HEK293 (cell line): ENCODE results near the gene BLOC1S3.

Experiments
- CTCF ChIA-PET: fragments of 350-600 bp; formaldehyde crosslinking; extraction: SDS; loops from one replicate; lab custom pipeline; 2021; ENCODE audit warnings: antibody characterized with exemption; lab: Yijun Ruan, JAX
- POLR2A ChIA-PET: fragments of 300-600 bp; formaldehyde crosslinking; extraction: SDS; loops from one replicate; lab custom pipeline; 2020; ENCODE audit warnings: antibody characterized with exemption, inconsistent platforms; lab: Yijun Ruan, JAX
- H3K27ac ChIP-seq: fragments of 200-500 bp; sonication (Bioruptor generic); 2 replicates; pipeline ENCODE4 v1.5.1; 2014; ENCODE audit warnings: low read depth, low read length, control low read depth, inconsistent platforms; ENCODE audit errors: extremely low read depth
- H3K36me3 ChIP-seq, 2 experiments: fragments of 200-500 bp in 1 of 2; sonication (Bioruptor generic) in 1 of 2; 1 replicate in 1 of 2; 2 replicates in 1 of 2; pipeline ENCODE4 v1.5.1; 2014 to 2017; ENCODE audit warnings: inconsistent platforms in 2 of 2, low read length in 2 of 2; ENCODE audit not compliant: control insufficient read depth in 2 of 2, insufficient read depth in 1 of 2
- H3K4me1 ChIP-seq: fragments of 200-500 bp; sonication (Bioruptor generic); 2 replicates; pipeline ENCODE4 v1.5.1; 2014; ENCODE audit warnings: mild to moderate bottlenecking, low read length, inconsistent platforms; ENCODE audit not compliant: control insufficient read depth, insufficient read depth
- H3K4me3 ChIP-seq: 2 replicates; pipeline ENCODE4 v1.5.1; 2011; ENCODE audit warnings: low read depth, mild to moderate bottlenecking, control low read depth, low read length, moderate library complexity
- H3K9me3 ChIP-seq: fragments of 200-500 bp; sonication (Bioruptor generic); 2 replicates; pipeline ENCODE4 v1.5.1; 2014; ENCODE audit warnings: low read depth, low read length, inconsistent platforms; ENCODE audit not compliant: control insufficient read depth, insufficient read depth
- GLIS1 ChIP-seq: fragments of 450-650 bp; formaldehyde crosslinking; IDR thresholded peaks from 2 replicates; pipeline ENCODE4 v1.5.1; 2016; ENCODE audit warnings: missing biosample characterization, missing genetic modification characterization
- IKZF3 ChIP-seq: fragments of 450-650 bp; IDR thresholded peaks from 2 replicates; pipeline ENCODE4 v1.5.0; 2018; ENCODE audit warnings: missing biosample characterization, mild to moderate bottlenecking, missing genetic modification characterization, moderate library complexity
- KLF7 ChIP-seq: fragments of 450-650 bp; formaldehyde crosslinking; IDR thresholded peaks from 2 replicates; pipeline ENCODE4 v1.5.1; 2016; ENCODE audit warnings: missing biosample characterization, missing genetic modification characterization, borderline replicate concordance
- KLF9 ChIP-seq: fragments of 450-650 bp; formaldehyde crosslinking; IDR thresholded peaks from 2 replicates; pipeline ENCODE4 v1.5.1; 2016; ENCODE audit warnings: missing biosample characterization, missing genetic modification characterization, low read depth
- MYNN ChIP-seq: fragments of 450-650 bp; formaldehyde crosslinking; IDR thresholded peaks from 2 replicates; pipeline ENCODE4 v1.5.1; 2016; ENCODE audit warnings: missing biosample characterization, missing genetic modification characterization, borderline replicate concordance
- PATZ1 ChIP-seq: fragments of 450-650 bp; formaldehyde crosslinking; IDR thresholded peaks from 2 replicates; pipeline ENCODE4 v1.5.1; 2016; ENCODE audit warnings: missing biosample characterization, missing genetic modification characterization
- PRDM4 ChIP-seq: fragments of 450-650 bp; formaldehyde crosslinking; IDR thresholded peaks from 2 replicates; pipeline ENCODE4 v1.5.1; 2017; ENCODE audit warnings: missing biosample characterization, missing genetic modification characterization
- ZBTB26 ChIP-seq: fragments of 450-650 bp; formaldehyde crosslinking; optimal IDR thresholded peaks from 2 replicates; pipeline ENCODE3; 2016; ENCODE audit warnings: missing biosample characterization, mild to moderate bottlenecking, missing genetic modification characterization
- ZFHX2 ChIP-seq: fragments of 450-650 bp; formaldehyde crosslinking; conservative IDR thresholded peaks from 2 replicates; pipeline ENCODE4 v1.5.1; 2016; ENCODE audit warnings: missing biosample characterization, missing genetic modification characterization
- ZNF133 ChIP-seq: fragments of 450-650 bp; formaldehyde crosslinking; IDR thresholded peaks from 2 replicates; pipeline ENCODE4 v1.5.1; 2016; ENCODE audit warnings: missing biosample characterization, missing genetic modification characterization
- ZNF157 ChIP-seq: fragments of 450-650 bp; formaldehyde crosslinking; IDR thresholded peaks from 2 replicates; pipeline ENCODE4 v1.5.1; 2016; ENCODE audit warnings: missing biosample characterization, missing genetic modification characterization
- ZNF2 ChIP-seq: fragments of 450-650 bp; formaldehyde crosslinking; IDR thresholded peaks from 2 replicates; pipeline ENCODE4 v1.5.1; 2016; ENCODE audit warnings: missing biosample characterization, missing genetic modification characterization
- ZNF26 ChIP-seq: fragments of 450-650 bp; formaldehyde crosslinking; IDR thresholded peaks from 2 replicates; pipeline ENCODE4 v1.5.1; 2016; ENCODE audit warnings: missing biosample characterization, missing genetic modification characterization
- ZNF292 ChIP-seq: fragments of 450-650 bp; formaldehyde crosslinking; IDR thresholded peaks from 2 replicates; pipeline ENCODE4 v1.5.1; 2016; ENCODE audit warnings: low read depth, missing biosample characterization, missing genetic modification characterization, borderline replicate concordance
- ZNF341 ChIP-seq: fragments of 450-650 bp; formaldehyde crosslinking; IDR thresholded peaks from 2 replicates; pipeline ENCODE4; 2016; ENCODE audit warnings: low read depth, missing biosample characterization, missing genetic modification characterization
- ZNF391 ChIP-seq: fragments of 450-650 bp; formaldehyde crosslinking; IDR thresholded peaks from 2 replicates; pipeline ENCODE4 v1.5.1; 2016; ENCODE audit warnings: low read depth, missing biosample characterization, missing genetic modification characterization, borderline replicate concordance
- ZNF416 ChIP-seq: fragments of 450-650 bp; formaldehyde crosslinking; IDR thresholded peaks from 2 replicates; pipeline ENCODE4 v1.5.1; 2016; ENCODE audit warnings: missing biosample characterization, missing genetic modification characterization
- ZNF558 ChIP-seq: fragments of 450-650 bp; formaldehyde crosslinking; IDR thresholded peaks from 2 replicates; pipeline ENCODE4 v1.5.1; 2016; ENCODE audit warnings: missing biosample characterization, missing genetic modification characterization
- ZNF624 ChIP-seq: fragments of 450-650 bp; formaldehyde crosslinking; IDR thresholded peaks from 2 replicates; pipeline ENCODE4 v1.5.1; 2017; ENCODE audit warnings: missing biosample characterization, missing genetic modification characterization
- ZNF654 ChIP-seq: fragments of 450-650 bp; formaldehyde crosslinking; IDR thresholded peaks from 2 replicates; pipeline ENCODE4 v1.5.1; 2016; ENCODE audit warnings: low read depth, missing biosample characterization, missing genetic modification characterization
- ZNF658 ChIP-seq: fragments of 450-650 bp; formaldehyde crosslinking; IDR thresholded peaks from 2 replicates; pipeline ENCODE4; 2016; ENCODE audit warnings: missing biosample characterization, missing genetic modification characterization
- ZNF670 ChIP-seq: fragments of 450-650 bp; formaldehyde crosslinking; IDR thresholded peaks from 2 replicates; pipeline ENCODE4 v1.5.1; 2016; ENCODE audit warnings: missing biosample characterization, missing genetic modification characterization, low read depth
- ZNF837 ChIP-seq: fragments of 450-650 bp; formaldehyde crosslinking; IDR thresholded peaks from 2 replicates; pipeline ENCODE4 v1.5.1; 2016; ENCODE audit warnings: missing biosample characterization, missing genetic modification characterization
- ZXDB ChIP-seq: fragments of 450-650 bp; formaldehyde crosslinking; IDR thresholded peaks from 2 replicates; pipeline ENCODE4 v1.5.1; 2016; ENCODE audit warnings: missing biosample characterization, missing genetic modification characterization
- TF ChIP-seq, protein P1 (sequence below): fragments of 450-650 bp; formaldehyde crosslinking; IDR thresholded peaks from 2 replicates; pipeline ENCODE4 v1.5.1; 2016; ENCODE audit warnings: missing biosample characterization, missing genetic modification characterization

BLOC1S3 gene

GRCh38 chr19:45178262-45179071 is at the start of gene BLOC1S3:
BLOC1S3 (plus strand) TSS chr19:45178784; CDS start chr19:45179297, 513 bp downstream.
- CTCF ChIA-PET = interaction anchor here (0.6 to 2.8 kb wide), 14 partner anchors 9 to 307 kb away, joined by 3 to 16 read pairs (median 4); no protein-coding TSS in a partner anchor
- POLR2A ChIA-PET = interaction anchor here (0.5 to 4.2 kb wide), 22 partner anchors 10 to 1087 kb away, joined by 3 to 54 read pairs (median 4); partner anchors contain the start of genes CLASRP, CLPTM1, ERCC2 and GEMIN7
- peaks cover 8% of the 10 kb centered on the region for H3K4me1 ChIP-seq
- H3K9me3 ChIP-seq = no peaks in the 10 kb centered on the region
- peaks cover 8 to 9% of the 10 kb centered on the region in 2 experiments for H3K36me3 ChIP-seq
- peak within 1 kb of the TSS; percentile 83 for H3K4me3 ChIP-seq
- H3K27ac ChIP-seq = peak within 1 kb of the TSS; percentile 85
- TF ChIP-seq KLF9 (tag by site-specific recombination) (peak; percentile 89), ZNF157 (tag by site-specific recombination) (no peak), GLIS1 (peak; percentile 61), ZFHX2 (tag by site-specific recombination) (peak; percentile 56; the same call in 1 of the 2 replicates), IKZF3 (tag by site-specific recombination) (no peak), ZNF26 (no peak), ZBTB26 (tag by site-specific recombination) (peak; percentile 59), ZNF558 (tag by site-specific recombination) (no peak), MYNN (tag by site-specific recombination) (no peak), ZNF416 (tag by site-specific recombination) (no peak), ZNF391 (tag by site-specific recombination) (no peak), PRDM4 (no peak), ZNF341 (tag by site-specific recombination) (peak; percentile 99), PATZ1 (tag by site-specific recombination) (0 out of 2 replicates have a peak, but pooled peaks have one; percentile 23), ZNF654 (tag by site-specific recombination) (no peak), ZNF670 (no peak), ZNF624 (no peak), KLF7 (tag by site-specific recombination) (peak; percentile 36; the same call in 1 of the 2 replicates), ZNF133 (tag by site-specific recombination) (no peak), ZXDB (tag by site-specific recombination) (peak; percentile 63; the same call in 1 of the 2 replicates), ZNF2 (tag by site-specific recombination) (no peak), ZNF292 (tag by site-specific recombination) (no peak), ZNF837 (tag by site-specific recombination) (no peak), ZNF658 (tag by site-specific recombination) (no peak)
- TF ChIP-seq, protein P1, sequence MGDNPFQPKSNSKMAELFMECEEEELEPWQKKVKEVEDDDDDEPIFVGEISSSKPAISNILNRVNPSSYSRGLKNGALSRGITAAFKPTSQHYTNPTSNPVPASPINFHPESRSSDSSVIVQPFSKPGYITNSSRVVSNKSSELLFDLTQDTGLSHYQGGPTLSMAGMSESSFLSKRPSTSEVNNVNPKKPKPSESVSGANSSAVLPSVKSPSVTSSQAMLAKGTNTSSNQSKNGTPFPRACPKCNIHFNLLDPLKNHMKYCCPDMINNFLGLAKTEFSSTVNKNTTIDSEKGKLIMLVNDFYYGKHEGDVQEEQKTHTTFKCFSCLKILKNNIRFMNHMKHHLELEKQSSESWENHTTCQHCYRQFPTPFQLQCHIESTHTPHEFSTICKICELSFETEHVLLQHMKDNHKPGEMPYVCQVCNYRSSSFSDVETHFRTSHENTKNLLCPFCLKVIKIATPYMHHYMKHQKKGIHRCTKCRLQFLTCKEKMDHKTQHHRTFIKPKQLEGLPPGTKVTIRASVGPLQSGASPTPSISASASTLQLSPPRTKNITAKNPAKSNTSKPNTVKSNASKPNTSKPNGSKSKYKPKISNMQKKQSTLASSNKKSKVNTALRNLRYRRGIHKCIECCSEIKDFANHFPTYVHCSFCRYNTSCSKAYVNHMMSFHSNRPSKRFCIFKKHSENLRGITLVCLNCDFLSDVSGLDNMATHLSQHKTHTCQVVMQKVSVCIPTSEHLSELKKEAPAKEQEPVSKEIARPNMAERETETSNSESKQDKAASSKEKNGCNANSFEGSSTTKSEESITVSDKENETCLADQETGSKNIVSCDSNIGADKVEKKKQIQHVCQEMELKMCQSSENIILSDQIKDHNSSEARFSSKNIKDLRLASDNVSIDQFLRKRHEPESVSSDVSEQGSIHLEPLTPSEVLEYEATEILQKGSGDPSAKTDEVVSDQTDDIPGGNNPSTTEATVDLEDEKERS = no peak
